ENCODE data around the gene MCUR1. TPM values are rescaled to one million over a fixed set of nuclear protein-coding genes. Genes with fewer than 3 reads are reported as not detected.

Gene MCUR1
- total and polyA plus RNA-seq, 10 of the 15 experiments (the other 5 are each of a cell fraction or from before 2014, with no cell fraction given) = 4.4 to 43.9 (median 18.3) TPM

- RAD21 ChIA-PET (ENCODE audit: unreplicated experiment) = no interaction called here
- FAIRE-seq (no peak), DNase-seq (ENCODE audit: low read depth, low spot score) (no peak), ATAC-seq (no peak)
- peaks cover 0 to 3% of the 10 kb centered on the region in 2 experiments; a peak in 2 of 4 replicates for H3K27me3 ChIP-seq (replicated peaks in 1 of 2; ENCODE audit: control insufficient read depth in 2 of 2, insufficient read depth in 2 of 2, low read length in 1 of 2)
- POLR2A ChIA-PET = no interaction called here
- no peak overlapping the region for H3K4me2 ChIP-seq (ENCODE audit: control insufficient read depth, insufficient read depth)
- no peaks in the 10 kb centered on the region for H3K4me1 ChIP-seq (ENCODE audit: control insufficient read depth, insufficient read depth, low read length)
- CTCF ChIA-PET = interaction anchor here (1.4 kb wide), 1 partner anchor 60 kb away, joined by 3 read pairs; no protein-coding TSS in a partner anchor
- in situ Hi-C loops (cut with MboI) = no loop called here
- no TSS peak for BruUV-seq (replicated peaks)
- 70% methylated on average over 22 of the region's 34 CpGs for WGBS (ENCODE audit: insufficient coverage, insufficient replicate concordance, low lambda C conversion rate, missing lambda C conversion rate)
- H3K79me2 ChIP-seq (ENCODE audit: control insufficient read depth, insufficient read depth, low read length) = no peaks in the 10 kb centered on the region
- H2AFZ ChIP-seq (ENCODE audit: control insufficient read depth, low read depth, low read length) = no peak overlapping the region
- no peak overlapping the region for H3K4me3 ChIP-seq
- SMC1A ChIA-PET (ENCODE audit: uncharacterized antibody, unreplicated experiment) = no interaction called here
- no peaks in the 10 kb centered on the region; the same call in 2 of the 3 replicates for H3K9me3 ChIP-seq (replicated peaks; ENCODE audit: control insufficient read depth, insufficient read depth, low read length)
- no peak overlapping the region for H3K9ac ChIP-seq (ENCODE audit: control insufficient read depth, insufficient read depth, low read length)
- H4K20me1 ChIP-seq (ENCODE audit: control insufficient read depth, insufficient read depth) = no peaks in the 10 kb centered on the region
- H3K36me3 ChIP-seq (ENCODE audit: control insufficient read depth in 2 of 2, insufficient read depth in 2 of 2, low read length in 1 of 2) = no peaks in the 10 kb centered on the region
- TF ChIP-seq CREB1 (IDR thresholded peaks at IDR 0.05; ENCODE audit: low read depth) (no peak), IRF4 (IDR thresholded peaks at IDR 0.05; ENCODE audit: low read depth, low read length) (no peak), ZZZ3 (IDR thresholded peaks at IDR 0.05; ENCODE audit: control insufficient read depth, insufficient read length, low read depth) (no peak), CBFB (IDR thresholded peaks at IDR 0.05; ENCODE audit: low read depth) (no peak), CREM (IDR thresholded peaks at IDR 0.05; ENCODE audit: low read depth) (no peak), TBL1XR1 (IDR thresholded peaks at IDR 0.05; ENCODE audit: low read depth, low read length) (no peak), TCF7 (IDR thresholded peaks at IDR 0.05; ENCODE audit: borderline replicate concordance) (no peak), RCOR1 (conservative IDR thresholded peaks at IDR 0.05; ENCODE audit: low read depth, low read length) (no peak), NFYA (IDR thresholded peaks at IDR 0.05; ENCODE audit: borderline replicate concordance, low read depth, low read length) (no peak), ZNF592 (IDR thresholded peaks at IDR 0.05) (no peak), SUPT20H (IDR thresholded peaks at IDR 0.05; ENCODE audit: borderline replicate concordance, control insufficient read depth, low read depth, low read length) (no peak)
- no peak overlapping the region for H3K27ac ChIP-seq (ENCODE audit: control insufficient read depth, insufficient read depth)
- intact Hi-C loops (cut with micrococcal nuclease; ENCODE audit: unreplicated experiment) = no loop called here
Observed at GRCh38 chr6:13854716-13855250, 40.4 kb upstream of the MCUR1 start.

Data from GM12878 (cell line).